Measurements from ENCODE around the gene PAPOLA.
A peak's percentile ranks its signal among the peaks of the same experiment; 100 is the strongest.
"Not testable (repeated sequence)": the region's sequence is repeated elsewhere in the genome, so short reads cannot be mapped to it uniquely, and the experiment has no call there.

Gene PAPOLA

DNA sequence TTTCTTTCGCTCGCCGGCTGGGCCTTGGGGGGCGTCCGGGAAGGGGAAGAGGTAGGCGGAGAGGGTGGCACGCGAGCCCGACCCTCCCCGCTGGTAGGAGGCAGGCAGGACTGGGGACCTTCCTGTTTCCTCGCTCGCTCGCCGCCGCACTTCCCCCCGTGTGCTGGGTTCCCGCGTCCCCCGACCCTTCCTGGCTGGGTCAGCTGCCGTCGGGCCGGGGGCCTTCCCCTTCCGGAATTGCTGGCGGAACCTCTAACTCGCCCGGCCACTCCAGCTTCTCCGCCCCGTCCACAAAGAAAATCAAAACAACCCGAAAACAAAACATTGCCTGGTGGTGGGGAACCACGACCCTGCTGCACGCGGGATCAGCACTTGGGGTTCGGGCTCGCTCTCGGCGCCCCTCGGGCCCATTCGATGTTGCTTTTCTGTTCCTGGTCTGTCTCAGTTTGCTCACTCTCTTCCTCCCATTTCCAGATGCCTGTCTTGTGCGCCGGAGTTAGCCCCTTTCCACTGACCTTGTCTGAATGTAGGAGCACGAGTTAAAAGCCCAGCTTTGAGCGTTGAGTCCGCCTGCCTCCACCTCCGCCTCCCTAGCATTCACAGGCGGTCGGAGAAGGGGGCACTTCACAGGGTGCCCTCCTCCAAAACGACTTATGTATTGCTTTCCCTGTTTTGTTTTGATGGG, 581 bp downstream of the PAPOLA start:
- DNase-seq (ENCODE audit: low read depth), result peak; percentile 3

DNA sequence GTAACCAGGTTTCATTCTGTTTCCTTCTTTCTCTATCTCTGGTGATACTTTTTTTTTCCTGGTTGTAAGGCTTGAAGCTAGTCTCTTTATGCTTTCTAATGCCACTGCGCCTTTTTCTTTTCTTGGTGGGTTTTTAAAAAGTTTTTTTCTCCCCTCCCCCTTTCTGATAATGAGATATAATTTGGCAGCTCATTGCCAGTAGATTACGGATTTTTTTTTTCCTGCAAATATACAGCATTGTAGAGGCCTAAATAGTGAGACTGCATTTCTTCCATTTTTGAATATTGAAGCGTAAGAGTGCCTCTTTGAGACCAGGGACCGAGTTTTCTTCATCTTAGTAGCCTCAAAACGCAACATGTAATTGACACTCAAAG, 1.1 kb downstream of the PAPOLA start:
- DNase-seq (ENCODE audit: low read depth), result no peak

DNA sequence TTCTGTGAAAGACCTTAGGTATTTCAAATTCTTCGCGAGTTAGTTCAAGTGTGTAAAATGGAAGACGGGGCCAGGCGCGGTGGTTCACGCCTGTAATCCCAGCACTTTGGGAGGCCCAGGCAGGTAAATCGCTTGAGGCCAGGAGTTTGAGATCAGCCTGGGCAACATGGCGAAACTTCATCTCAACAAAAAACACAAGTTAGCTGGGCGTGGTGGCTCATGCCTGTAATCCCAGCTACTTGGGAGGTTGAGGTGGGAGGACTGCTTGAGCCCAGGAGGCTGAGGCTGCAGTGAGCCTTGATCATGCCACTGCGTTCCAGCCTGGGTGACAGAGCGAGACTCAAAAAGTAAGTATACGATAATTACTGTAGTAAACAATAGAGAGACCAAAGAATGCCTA, 2.2 kb downstream of the PAPOLA start:
- DNase-seq (ENCODE audit: low read depth), result not testable (repeated sequence)

DNA sequence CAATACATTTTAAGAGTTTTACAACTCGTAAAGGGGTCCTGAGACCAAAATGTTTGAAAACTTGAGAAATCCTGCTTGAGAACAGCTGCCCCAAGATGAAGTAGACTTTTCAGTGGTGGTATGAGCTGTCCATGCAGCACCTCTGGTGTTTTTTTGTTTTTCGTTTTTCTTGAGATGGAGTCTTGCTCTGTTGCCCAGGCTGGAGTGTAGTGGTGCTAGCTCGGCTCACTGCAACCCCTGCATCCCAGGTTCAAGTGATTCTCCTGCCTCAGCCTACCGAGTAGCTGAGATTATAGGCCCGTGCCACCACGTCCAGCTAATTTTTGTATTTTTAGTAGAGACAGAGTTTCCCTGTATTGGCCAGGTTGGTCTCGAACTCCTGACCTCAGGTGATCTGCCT, 5.5 kb downstream of the PAPOLA start:
- no peak for DNase-seq (ENCODE audit: low read depth)

DNA sequence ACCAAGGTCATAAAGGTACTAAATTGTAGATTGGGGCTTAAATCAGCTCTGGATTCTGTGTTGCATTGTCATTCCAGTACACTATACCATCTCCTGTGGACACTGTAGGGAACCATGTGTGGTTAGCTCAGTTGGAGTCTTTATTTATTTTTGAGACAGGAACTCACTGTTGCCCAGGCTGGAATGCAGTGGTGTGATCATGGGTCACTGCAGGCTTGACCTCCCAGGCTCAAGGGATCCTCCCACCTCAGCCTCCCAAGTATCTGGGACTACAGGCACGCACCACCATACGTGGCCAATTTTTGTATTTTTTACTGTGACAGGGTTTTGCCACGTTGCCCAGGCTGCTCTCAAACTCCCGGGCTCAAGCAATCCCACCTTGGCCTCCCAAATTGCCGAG, 6.7 kb downstream of the PAPOLA start:
- DNase-seq (ENCODE audit: low read depth), result no peak

DNA sequence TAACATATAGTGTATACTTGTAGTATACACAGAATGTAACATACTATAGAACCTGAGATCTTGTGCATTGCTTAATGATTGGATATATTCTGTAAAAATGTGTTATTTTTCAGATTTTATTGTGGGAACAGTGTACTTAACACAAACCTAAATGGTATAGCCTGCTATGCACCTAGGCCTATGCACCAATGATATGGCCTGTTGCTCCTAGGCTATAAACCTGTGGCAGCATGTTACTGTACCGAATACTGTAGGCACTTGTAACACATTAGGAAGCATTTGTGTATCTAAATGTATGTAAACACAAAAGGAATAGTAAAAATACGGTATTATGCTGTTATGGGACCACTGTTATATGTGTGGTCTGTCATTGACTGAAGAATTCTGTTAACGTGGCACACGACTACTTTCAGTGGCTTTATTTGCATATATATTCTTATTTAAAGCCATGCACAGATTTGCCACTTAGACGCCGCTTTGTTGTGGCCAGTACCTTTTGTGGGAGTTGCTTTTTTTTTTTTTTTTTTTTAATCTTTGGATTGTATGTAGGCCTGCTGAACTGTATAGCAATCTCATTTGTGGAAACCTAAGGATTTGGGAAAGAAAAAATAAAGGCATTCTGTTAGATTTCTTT, 7.4 kb downstream of the PAPOLA start:
- no peak for DNase-seq (ENCODE audit: low read depth)

DNA sequence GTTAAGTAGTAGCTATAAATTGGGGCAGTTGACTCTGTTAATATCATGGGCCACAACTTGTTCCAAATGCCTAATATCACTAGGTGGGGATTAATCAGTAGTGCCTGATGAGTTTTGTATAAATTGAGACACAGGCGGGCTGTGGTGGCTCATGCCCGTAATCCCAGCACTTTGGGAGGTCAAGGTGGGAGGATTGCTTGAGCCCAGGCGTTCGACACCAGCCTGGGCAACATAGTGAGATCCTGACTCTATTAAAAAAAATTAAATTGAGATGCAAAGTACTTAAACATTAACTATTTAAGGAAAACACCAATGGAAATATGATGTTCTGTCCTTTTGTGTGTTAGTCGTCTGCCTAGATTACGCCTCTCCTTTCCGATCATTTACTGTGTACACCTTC, 9.0 kb downstream of the PAPOLA start:
- no peak for DNase-seq (ENCODE audit: low read depth)

DNA sequence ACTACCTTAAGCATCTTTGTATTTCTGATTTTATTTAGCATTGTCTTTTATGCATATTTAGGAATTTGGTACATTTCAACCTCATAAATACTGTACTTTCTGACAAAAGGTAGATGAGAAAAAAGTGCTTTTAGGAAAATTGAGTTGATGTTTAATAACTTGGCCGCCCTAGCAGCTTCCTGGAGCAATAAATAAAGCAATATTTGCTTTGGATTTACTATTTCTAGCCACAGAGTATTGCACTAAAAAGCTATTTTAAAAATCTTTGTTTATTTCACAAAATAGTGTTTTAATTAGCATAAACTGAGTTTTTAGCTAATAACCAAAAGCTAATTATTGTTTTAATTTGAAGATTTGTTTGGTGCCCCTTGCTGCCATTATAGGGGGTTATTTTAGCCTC, 9.5 kb downstream of the PAPOLA start:
- no peak for DNase-seq (ENCODE audit: low read depth)

DNA sequence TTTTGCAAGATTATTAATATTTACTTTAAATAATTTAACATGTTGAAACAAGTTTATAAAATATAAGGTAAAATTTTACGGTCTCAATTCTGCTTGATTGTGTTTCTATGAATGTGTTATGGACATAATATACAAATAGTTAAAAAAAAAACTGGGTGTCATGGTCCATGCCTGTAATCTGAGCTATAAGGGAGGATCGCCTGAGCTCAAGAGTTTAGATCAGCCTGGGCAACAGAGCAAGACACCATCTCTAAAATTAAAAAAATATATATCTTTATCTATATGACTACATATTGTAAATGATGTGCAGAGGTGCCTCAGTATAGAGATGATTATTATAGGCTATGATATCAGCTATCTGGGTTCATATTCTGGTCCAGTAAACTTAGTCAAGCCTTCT, 9.9 kb downstream of the PAPOLA start:
- DNase-seq (ENCODE audit: low read depth), result no peak

DNA sequence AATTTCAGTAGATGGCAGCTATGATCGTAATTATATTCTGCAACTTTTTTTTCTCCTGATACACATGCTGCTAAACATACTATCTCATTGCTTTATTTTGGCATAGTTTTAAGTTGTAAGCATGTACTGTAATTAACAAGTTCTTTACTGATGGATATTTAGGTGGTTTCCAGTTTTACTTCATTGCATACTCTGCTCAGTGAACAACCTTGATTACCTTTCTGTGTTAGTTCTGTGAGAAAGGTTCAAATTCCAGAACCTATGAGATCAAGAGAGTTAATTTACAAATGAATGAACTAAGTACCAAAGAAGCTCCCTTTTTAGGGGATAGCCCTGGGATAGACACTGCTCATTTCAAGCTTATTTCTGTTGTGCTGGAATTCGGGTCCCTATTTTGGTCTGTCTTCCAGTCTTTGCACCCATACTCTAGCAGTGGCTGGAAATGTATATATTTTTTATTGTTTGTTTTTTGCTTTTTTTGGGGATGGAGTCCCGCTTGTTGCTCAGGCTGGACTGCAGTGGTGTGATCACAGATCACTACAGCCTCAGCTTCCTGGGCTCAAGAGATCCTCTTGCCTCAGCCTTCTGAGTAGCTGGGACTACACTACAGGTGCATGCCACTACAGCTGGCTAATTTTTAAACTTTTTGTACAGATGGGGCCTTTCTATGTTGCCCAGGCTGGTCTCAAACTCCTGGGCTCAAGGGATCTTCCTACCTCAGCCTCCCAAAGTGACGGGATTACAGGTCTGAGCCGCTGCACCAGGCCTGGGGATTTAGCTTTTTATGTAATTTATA, 10.6 kb downstream of the PAPOLA start:
- DNase-seq (ENCODE audit: low read depth), result no peak

DNA sequence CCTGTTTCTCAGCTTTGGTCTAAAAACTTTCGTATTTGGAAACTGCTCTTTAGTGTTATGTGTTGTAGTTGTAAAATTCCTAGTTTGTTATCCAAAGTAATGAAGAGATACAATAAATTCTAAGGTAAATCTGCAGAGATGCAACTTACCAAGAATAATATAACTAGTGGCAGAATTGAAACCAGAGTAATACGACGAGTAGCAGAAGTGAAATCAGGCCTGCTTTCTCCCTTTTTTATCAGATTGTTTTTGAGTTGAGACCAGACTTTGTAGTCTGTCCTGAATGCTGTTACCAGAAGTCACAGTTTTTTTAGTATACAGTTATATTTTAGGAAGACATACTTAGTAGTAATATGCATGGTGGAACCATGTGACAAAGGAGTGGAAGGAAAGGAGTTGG, 12.5 kb downstream of the PAPOLA start:
- DNase-seq (ENCODE audit: low read depth), result no peak

DNA sequence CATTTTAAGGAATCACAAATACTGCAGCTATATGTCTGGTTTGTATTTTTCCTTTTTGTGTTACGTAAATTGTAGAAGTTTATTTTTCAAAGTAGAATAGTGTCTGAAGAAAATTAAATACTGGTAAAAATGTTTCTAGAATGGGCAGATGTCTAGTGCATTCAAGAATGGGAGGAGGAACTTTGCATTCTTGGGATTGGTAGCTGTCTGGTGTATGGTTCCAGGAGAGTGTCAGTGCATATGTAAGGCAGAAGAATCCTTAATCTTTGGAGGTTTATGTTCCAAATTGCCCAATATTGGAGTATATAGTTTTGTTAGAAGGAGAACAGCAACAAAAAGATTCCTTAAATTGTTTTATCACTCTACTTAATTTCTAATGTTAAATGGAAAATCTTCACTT, 13.5 kb downstream of the PAPOLA start:
- DNase-seq (ENCODE audit: low read depth), result no peak

DNA sequence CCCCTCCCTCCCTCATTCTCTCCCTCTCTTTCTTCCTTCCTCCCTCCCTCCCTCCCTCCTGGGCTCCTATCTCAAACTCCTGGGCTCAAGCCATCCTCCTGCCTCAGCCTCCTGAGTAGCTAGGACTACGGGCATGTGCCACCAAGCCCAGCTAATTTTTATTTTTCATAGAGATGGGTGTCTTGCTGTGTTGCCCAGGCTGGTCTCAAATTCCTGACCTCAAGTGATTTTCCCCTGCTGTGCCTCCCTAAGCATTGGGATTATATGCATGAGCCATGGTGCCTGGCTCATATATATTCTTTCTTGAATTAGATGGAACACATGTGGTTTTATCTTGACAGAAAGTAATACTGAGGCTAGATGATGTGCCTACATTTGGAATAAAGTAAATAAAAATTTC, 14.2 kb downstream of the PAPOLA start:
- no peak for DNase-seq (ENCODE audit: low read depth)

DNA sequence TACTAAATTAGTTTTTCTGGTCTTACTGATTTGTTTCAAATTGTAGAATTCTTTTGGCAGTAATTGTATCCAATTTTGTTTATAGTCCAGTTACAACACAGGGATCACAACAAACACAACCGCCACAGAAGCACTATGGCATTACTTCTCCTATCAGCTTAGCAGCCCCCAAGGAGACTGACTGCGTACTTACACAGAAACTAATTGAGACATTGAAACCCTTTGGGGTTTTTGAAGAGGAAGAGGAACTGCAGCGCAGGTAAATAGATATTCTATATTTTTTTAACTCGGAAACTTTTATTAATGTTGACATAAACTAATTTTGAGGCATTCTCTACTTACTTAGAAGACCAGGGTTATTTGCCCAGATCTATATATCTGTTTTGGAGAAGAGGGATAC, 17.8 kb downstream of the PAPOLA start:
- no peak for DNase-seq (ENCODE audit: low read depth)

DNA sequence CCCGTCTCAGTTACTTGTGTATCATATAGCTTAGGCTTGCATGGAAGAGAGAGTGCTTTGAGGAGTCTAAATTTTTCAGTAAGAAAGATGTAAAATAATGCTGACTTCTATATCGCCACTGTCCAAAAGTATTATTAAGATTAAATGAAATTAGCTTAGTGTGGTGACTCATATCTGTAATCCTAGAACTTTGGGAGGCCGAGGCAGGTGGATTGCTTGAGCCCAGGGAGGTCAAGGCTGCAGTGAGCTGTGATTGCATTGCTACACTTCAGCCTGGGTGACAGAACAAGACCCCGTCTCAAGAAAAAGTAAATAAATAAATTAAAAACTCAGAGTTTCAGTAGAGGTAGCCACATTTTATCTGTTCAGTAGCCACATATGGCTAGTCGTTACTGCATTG, 23.3 kb downstream of the PAPOLA start:
- no peak for DNase-seq (ENCODE audit: low read depth)

DNA sequence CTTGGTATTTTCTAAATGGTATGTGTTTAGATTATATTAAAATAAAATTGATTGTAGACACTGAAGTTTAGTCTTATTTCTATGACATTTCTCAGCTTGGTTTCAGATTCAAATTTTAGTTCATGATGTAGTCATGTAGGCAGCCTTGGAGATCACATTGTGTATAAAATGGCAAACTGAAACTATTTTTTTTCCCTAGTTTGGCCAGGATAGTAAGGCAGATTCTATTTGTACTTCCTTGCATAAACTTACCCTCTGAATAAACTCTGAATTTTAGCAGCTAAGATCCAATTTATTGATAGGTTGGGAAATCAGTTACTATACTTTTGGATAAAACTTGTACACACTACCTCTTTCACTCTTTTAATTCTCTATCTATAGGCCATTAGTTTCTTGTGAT, 30.4 kb downstream of the PAPOLA start:
- DNase-seq (ENCODE audit: low read depth), result no peak

DNA sequence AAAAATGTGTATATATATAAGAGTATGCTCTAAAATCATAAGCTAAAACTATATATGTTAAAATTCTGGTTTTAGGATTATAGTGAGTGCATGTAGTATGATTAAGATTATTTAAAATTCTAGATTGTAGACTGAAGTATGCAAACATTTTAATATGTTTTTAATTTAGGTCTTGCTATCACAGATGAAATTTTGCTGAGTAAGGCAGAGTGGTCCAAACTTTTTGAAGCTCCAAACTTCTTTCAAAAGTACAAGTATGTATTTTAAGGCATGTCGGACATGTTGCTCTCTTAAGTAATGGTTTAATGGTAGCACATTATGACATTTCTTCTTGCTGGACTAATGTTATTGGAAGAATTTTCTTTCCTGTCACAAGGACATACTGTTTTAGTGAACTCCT, 34.6 kb downstream of the PAPOLA start:
- no peak for DNase-seq (ENCODE audit: low read depth)

DNA sequence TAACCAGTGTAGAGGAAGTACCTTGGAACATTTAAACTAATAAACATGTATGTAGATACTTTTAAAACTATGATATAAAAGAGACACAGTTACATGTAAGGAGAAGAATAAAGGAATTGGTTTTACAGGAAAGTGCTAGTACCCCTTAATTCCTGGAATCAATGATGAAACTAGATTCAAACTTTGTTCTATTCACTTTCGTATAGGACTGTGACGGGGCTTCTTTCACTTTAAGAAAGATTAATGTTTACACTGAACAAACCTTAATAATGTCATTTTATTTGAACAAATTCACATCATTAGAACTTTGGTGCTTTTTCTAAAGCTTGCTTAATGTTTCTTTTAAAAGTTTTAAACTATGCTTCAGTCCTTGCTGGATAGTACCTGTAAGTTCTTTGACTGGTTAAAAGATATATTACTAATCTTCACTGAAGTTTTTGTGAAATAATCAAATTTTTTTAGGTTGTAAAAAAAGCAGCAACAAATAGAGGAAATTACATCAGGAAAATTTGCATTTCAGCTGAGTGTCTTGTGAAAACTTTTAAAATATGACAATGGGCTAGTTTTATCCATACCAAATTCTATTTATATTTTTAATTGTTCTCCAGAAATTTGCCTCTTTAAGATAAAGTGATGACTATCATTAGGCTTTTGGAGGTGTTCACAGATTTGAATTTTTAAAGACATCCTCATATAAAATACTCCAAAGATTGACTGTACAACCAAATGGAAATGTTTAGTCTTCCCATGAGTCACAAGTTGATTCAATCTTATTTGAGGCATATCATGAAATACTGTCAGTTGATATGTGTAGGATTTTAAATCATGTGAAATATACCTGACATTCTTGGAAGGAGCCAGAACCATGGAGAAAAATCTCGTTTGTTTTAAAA, 36.2 kb downstream of the PAPOLA start:
- DNase-seq (ENCODE audit: low read depth), result no peak

DNA sequence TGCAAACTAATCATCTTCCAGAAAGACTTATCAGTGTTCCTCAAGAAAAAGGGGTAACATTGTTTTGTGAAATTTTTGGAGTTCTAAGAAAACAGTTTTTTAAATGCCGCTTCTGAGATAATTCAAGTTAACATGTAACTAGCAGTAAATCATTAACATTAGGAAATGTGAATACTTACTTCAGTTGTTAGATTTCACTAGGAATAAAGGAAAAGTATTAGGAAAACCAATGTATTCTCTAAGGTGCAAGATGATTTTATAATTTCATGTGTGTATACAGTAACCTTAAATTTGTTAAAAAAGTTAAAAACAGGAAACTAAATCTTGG, 36.8 kb downstream of the PAPOLA start:
- DNase-seq (ENCODE audit: low read depth), result no peak

DNA sequence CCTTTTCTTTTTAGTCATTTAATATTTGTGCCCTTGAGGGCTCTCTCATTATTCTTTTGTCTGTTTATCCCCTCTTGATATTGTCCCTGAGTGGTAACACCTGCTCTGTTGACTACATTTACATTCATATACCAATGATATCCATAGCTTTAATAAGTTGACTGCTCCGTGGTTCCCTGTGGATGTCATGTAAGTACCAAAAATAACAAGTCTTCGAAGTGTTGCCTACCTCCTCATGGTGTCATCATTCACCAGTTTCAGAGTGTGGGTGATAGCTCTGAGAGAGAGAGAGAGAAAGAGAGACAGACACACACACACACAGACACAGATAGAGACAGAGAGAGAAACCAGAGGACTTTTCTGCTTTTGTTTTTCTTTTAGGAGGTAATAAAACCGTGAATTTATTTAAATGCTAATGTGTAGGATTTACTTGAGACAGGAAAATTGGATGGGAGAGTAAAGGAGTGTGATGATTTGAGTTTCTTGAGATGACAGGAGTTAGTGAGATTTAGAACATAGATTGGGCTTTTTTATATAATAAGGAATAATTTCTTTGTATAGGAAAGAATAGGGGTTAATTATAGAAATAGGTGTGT, 52.2 kb downstream of the PAPOLA start:
- DNase-seq (ENCODE audit: low read depth), result no peak

DNA sequence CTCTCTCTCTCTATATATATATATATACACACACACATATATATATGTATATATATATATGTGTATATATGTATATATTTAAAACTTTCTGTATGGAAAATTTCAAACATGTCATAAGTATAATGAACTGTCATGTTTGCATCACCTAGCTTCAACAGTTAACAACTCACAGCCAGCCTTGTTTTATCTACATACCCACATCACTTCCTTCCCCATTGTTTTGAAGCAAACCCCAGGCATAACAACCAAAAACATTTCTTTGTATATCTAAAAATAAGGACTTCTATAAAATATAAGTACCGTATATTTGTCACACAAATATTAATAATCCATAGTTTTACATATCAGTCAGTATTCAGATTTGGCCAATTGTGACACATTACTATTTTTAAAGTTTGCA, 57.4 kb downstream of the PAPOLA start:
- DNase-seq (ENCODE audit: low read depth), result no peak

DNA sequence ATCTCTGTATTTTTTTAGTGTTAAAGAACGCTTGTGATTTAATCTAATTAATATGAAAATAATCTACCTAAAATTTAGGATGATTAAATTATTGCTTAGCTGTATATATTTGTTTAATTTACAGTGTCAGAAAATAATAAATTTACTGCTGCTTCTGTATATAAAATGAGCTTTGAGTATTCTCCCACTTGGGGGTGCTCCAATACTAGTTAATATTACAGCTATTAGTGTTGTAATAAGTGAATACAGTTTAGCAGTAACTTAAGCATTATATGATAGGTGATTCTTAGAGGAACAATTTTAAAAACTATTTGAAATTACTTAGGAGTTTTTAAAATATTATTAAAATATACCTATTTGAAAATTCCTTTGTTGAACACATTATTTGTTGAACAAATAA, 62.2 kb downstream of the PAPOLA start:
- no peak for DNase-seq (ENCODE audit: low read depth)

Data from fibroblast of the conjunctiva (primary cell).